Prostate gland (tissue), 2 donors: ENCODE results near the gene GSDME. TPM values are rescaled to one million over a fixed set of nuclear protein-coding genes. Genes with fewer than 3 reads are reported as not detected.

ENCODE experiments used
- DNase-seq: peaks from one replicate; pipeline ENCODE4 v3.0.0-alpha.2; 2019; ENCODE audit warnings: low spot score
- H3K27ac ChIP-seq, 2 donors: fragments of 200-600 bp; sonication (generic); 2 replicates each; pipeline ENCODE4 v1.5.1; 2017 to 2019
- H3K27me3 ChIP-seq: fragments of 200-600 bp; sonication (generic); replicated peaks from 2 replicates; pipeline ENCODE4 v1.5.1; 2019; ENCODE audit not compliant: insufficient read depth
- H3K36me3 ChIP-seq, 2 donors: fragments of 200-600 bp; sonication (generic); 1 replicate in 1 of 2; 2 replicates in 1 of 2; pipeline versions ENCODE4 v1.5.1 to v1.8.1; 2017 to 2019
- H3K4me1 ChIP-seq: fragments of 200-600 bp; sonication (generic); replicated peaks from 2 replicates; pipeline ENCODE4 v1.5.1; 2019
- H3K4me3 ChIP-seq, 2 donors: fragments of 200-600 bp; sonication (generic); 2 replicates each; pipeline ENCODE4 v1.5.1; 2017 to 2019
- H3K9me3 ChIP-seq: fragments of 200-600 bp; sonication (generic); 2 replicates; pipeline ENCODE4 v1.5.1; 2017
- CTCF ChIP-seq, 4 experiments: fragments of 200-600 bp in 2 of 4; fragments of 450-650 bp in 2 of 4; sonication (generic) in 2 of 4; IDR thresholded peaks; 1 replicate in 3 of 4; 2 replicates in 1 of 4; pipeline ENCODE4 v1.5.1; 2016 to 2019; ENCODE audit warnings: antibody characterized with exemption in 4 of 4, mild to moderate bottlenecking in 2 of 4, moderate library complexity in 2 of 4
- POLR2A ChIP-seq: fragments of 450-650 bp; IDR thresholded peaks from one replicate; pipeline ENCODE4 v1.6.1; 2016; ENCODE audit warnings: antibody characterized with exemption, mild to moderate bottlenecking
- POLR2AphosphoS5 ChIP-seq: sonication (generic); formaldehyde crosslinking; IDR thresholded peaks from one replicate; pipeline ENCODE4 v1.6.1; 2017; ENCODE audit warnings: antibody characterized with exemption
- WGBS: methylation state at CpG from one replicate; pipeline ENCODE4 v1.1.5; 2018; 5-methylcytosine and 5-hydroxymethylcytosine counted together
- intact Hi-C: fragments of 100-400 bp; cut with DNase I; formaldehyde crosslinking; loops from one replicate; pipeline ENCODE4 v1.14.2; 2022
- total RNA-seq, 2 donors: library from RNA; depleted of rRNA; stranded (reverse); fragments of >200 nt; gene quantifications; one replicate each; pipeline ENCODE4 v1.1.0, GENCODE V29; 2016

The GSDME gene
- total RNA-seq, 2 donors from 2014 or later, result 4.2 to 39.3 TPM

GRCh38 chr7:24725554-24726241 is 31.6 kb downstream of the GSDME start:
- no peak for DNase-seq
- no peak overlapping the region for H3K27ac ChIP-seq
- no peaks in the 10 kb centered on the region for H3K4me1 ChIP-seq
- intact Hi-C loops, result no loop called here
- 87% methylated on average over 14 of the region's 14 CpGs for WGBS
- TF ChIP-seq CTCF (IDR thresholded peaks at IDR 0.05) (no peak), POLR2A (no peak), POLR2AphosphoS5 (no peak)
- H3K36me3 ChIP-seq, result no peaks in the 10 kb centered on the region
- no peaks in the 10 kb centered on the region for H3K9me3 ChIP-seq
- no peaks in the 10 kb centered on the region for H3K27me3 ChIP-seq
- no peak overlapping the region for H3K4me3 ChIP-seq

GRCh38 chr7:24724451-24725190 is 32.6 kb downstream of the GSDME start:
- TF ChIP-seq POLR2A (no peak), POLR2AphosphoS5 (no peak), CTCF (IDR thresholded peaks at IDR 0.05) (no peak)
- Histone ChIP-seq H3K27ac (no peak overlapping the region), H3K4me1 (no peaks in the 10 kb centered on the region), H3K9me3 (no peaks in the 10 kb centered on the region), H3K27me3 (no peaks in the 10 kb centered on the region), H3K4me3 (no peak overlapping the region), H3K36me3 (no peaks in the 10 kb centered on the region)
- DNase-seq, result no peak
- 89% methylated on average over 13 of the region's 13 CpGs for WGBS
- intact Hi-C loops, result no loop called here

- Histone ChIP-seq H3K36me3 (no peaks in the 10 kb centered on the region), H3K4me3 (no peak overlapping the region), H3K27ac (no peak overlapping the region), H3K27me3 (no peaks in the 10 kb centered on the region), H3K4me1 (no peaks in the 10 kb centered on the region), H3K9me3 (no peaks in the 10 kb centered on the region)
- no peak for DNase-seq
- intact Hi-C loops, result no loop called here
- 80% methylated on average over 5 of the region's 5 CpGs for WGBS
- TF ChIP-seq CTCF (IDR thresholded peaks at IDR 0.05) (no peak), POLR2A (no peak), POLR2AphosphoS5 (no peak)
Measured at GRCh38 chr7:24723178-24723530, 34.1 kb downstream of the GSDME start.

GRCh38 chr7:24722386-24723177 is 34.7 kb downstream of the GSDME start:
- Histone ChIP-seq H3K4me1 (no peaks in the 10 kb centered on the region), H3K9me3 (no peaks in the 10 kb centered on the region), H3K4me3 (no peak overlapping the region), H3K27me3 (no peaks in the 10 kb centered on the region), H3K27ac (no peak overlapping the region), H3K36me3 (no peaks in the 10 kb centered on the region)
- DNase-seq, result no peak
- TF ChIP-seq POLR2AphosphoS5 (no peak), POLR2A (no peak), CTCF (IDR thresholded peaks at IDR 0.05) (no peak)
- 76% methylated on average over 19 of the region's 19 CpGs for WGBS
- intact Hi-C loops, result no loop called here
